Measurements from ENCODE around the gene SYNJ2.
"Not testable (repeated sequence)": the region's sequence is repeated elsewhere in the genome, so short reads cannot be mapped to it uniquely, and the experiment has no call there.

SYNJ2 gene, protein sequence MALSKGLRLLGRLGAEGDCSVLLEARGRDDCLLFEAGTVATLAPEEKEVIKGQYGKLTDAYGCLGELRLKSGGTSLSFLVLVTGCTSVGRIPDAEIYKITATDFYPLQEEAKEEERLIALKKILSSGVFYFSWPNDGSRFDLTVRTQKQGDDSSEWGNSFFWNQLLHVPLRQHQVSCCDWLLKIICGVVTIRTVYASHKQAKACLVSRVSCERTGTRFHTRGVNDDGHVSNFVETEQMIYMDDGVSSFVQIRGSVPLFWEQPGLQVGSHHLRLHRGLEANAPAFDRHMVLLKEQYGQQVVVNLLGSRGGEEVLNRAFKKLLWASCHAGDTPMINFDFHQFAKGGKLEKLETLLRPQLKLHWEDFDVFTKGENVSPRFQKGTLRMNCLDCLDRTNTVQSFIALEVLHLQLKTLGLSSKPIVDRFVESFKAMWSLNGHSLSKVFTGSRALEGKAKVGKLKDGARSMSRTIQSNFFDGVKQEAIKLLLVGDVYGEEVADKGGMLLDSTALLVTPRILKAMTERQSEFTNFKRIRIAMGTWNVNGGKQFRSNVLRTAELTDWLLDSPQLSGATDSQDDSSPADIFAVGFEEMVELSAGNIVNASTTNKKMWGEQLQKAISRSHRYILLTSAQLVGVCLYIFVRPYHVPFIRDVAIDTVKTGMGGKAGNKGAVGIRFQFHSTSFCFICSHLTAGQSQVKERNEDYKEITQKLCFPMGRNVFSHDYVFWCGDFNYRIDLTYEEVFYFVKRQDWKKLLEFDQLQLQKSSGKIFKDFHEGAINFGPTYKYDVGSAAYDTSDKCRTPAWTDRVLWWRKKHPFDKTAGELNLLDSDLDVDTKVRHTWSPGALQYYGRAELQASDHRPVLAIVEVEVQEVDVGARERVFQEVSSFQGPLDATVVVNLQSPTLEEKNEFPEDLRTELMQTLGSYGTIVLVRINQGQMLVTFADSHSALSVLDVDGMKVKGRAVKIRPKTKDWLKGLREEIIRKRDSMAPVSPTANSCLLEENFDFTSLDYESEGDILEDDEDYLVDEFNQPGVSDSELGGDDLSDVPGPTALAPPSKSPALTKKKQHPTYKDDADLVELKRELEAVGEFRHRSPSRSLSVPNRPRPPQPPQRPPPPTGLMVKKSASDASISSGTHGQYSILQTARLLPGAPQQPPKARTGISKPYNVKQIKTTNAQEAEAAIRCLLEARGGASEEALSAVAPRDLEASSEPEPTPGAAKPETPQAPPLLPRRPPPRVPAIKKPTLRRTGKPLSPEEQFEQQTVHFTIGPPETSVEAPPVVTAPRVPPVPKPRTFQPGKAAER (N-terminal part only)

DNA sequence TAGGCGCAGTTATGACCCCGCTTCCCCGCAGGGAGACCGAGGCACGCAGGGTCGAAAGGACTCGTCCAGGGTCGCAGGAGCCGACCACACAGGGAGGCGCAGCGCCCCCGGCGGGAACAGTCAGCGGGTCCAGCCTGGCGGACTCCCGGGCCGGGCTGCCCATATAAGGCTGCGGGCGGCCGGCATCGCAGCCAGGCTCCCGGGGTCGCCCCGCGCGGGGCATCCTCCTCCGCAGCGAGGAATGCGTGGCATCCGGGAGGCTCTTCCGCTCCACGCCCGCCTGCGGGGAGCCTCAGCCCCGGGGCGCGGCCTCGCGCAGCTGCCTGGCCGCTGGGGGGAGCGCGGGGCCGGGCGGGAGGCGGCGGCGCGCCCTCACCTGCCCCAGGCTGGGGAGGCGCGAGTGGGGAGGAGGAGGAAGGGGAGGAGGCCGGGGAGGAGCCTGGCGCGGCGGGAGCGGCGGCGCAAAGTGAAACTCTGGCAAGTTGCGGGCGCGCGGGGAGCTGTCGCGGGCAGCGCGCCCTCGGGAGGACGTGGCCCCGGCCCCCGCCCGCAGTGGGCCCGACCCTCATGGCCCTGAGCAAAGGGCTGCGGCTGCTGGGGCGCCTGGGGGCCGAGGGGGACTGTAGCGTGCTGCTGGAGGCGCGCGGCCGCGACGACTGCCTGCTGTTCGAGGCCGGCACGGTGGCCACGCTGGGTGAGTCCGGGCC, at the start of gene SYNJ2:
SYNJ2 (plus strand) TSS at position 469 of the 707 bp plus-strand sequence; CDS start at position 568, 99 bp downstream.
- DNase-seq (ENCODE audit: insufficient read length, low spot score) = peak; percentile 66
- FAIRE-seq = peak; percentile 57

DNA sequence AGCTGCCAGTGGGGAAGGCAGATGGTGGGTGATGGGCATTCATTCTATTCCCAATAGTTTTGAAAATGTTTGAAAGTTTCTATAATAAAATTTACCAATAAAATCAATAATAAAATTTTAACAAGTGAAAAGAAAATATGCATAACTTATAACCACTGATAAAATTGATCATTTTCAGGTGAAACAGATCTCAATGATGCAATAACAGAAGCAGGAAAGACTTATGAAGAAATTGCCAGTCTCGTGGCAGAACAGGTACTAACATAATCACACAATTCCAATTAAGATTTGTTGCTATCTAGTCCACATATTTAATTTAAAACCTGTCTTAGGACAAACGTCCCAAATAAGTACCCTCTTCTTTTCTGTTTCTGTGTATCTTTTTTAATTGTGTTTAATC, 45.9 kb upstream of the SYNJ2 start:
- FAIRE-seq (no peak), DNase-seq (ENCODE audit: insufficient read length, low spot score) (no peak)

DNA sequence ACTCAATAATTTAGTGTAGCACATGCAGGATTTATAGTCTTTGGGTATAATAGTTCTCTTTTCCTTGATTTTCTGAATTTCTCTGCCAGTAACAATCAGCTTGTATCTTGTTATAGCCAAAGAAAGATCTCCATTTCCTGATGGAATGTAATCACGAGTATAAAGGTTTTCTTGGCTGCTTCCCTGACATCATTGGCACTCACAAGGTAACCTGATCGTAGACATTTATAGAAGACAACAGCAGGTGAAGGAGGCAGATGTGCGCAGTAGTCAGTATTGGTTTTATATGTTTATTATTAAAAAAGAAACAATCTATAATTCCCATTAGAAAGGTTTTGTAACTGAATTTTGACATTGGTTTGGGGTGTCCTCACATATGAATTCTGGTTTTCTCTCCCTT, 44.3 kb upstream of the SYNJ2 start:
- no peak for FAIRE-seq

DNA sequence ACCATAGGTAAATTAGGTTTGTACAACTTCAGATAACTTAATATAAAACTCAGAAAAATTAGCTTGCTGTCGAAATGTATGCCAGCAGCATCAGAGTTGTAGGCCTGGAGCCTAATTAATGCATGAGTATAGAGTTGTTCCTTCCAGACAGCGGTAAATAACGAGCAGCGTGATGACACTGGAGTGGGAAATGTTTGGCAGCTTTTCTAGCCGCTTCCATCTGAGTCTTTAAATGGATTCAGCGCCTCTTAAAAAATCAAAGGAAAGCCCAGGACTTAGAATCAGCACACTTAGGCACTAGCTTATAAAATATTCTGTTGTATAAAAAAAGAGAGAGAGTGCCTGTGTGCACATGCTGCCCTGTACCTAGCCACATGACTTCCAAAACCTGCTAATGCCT, 43.7 kb upstream of the SYNJ2 start:
- no peak for FAIRE-seq
- DNase-seq (ENCODE audit: insufficient read length, low spot score) = no peak

More for the DNA sequence above, 44.3 kb upstream of the SYNJ2 start:
- no peak for DNase-seq (ENCODE audit: insufficient read length, low spot score)

DNA sequence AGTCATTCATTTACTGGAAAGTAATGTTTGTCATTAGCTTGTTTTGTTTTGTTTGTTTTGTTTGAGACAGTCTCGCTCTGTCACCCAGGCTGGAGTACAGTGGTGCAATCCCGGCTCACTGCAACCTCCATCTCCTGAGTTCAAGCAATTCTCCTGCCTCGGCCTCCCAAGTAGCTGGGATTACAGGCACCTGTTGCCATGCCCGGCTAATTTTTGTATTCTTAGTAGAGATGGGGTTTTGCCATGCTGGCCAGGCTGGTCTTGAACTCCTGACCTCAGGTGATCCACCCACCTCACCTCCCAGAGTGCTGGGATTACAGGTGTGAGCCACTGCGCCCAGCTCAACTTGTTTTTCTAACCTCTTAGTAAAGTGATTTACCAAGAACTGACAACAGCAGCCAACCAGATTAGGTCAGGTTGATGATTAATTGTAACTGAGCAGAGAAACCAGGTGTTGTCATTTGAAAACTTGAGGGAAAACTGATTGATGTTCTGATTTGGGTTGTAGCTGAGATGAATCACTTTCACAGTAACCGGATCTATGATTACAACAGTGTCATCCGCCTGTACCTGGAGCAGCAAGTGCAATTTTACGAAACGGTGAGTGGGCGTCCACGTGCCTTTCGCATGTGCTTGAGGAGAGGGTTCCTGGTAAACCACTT, 41.2 kb upstream of the SYNJ2 start:
- not testable (repeated sequence) for FAIRE-seq

DNA sequence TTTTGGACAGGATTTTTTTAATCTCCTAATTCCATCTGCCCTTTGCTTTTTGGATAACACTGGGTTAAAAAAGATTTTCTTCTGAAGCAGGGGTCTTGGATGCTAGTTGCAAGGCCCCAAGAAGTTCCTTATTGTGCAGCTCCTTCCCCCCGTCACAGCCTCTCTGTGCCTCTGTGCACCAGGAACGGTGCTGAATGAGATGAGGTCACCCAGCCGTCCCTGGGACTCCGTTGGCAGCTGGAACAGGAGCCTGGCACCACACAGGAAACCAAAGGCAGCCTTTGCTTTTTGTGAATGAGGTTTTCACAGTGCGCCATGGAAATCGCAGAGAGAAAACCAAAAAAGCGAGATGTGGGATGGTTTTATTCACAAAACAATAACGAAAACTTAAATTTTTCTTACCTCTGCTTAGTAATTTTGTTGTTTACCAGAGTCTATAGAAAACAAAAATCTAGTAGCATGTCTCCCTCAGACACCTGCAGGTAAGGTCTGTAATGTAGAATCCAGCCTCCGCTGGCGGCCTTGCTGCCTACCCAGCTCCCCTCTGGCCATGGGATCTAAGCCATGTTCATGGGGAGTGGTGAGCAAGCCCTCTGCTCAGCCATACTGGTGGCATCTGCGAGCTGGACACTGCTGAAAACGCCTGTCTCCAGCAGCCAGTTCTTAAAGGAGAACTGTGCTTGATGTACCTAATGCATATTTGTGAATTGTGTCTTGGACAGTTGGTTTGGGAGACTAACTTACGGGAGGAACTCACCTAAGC, 40.4 kb upstream of the SYNJ2 start:
- DNase-seq (ENCODE audit: insufficient read length, low spot score) = no peak
- no peak for FAIRE-seq

More for the DNA sequence above, 41.2 kb upstream of the SYNJ2 start:
- not testable (repeated sequence) for DNase-seq (ENCODE audit: insufficient read length, low spot score)

DNA sequence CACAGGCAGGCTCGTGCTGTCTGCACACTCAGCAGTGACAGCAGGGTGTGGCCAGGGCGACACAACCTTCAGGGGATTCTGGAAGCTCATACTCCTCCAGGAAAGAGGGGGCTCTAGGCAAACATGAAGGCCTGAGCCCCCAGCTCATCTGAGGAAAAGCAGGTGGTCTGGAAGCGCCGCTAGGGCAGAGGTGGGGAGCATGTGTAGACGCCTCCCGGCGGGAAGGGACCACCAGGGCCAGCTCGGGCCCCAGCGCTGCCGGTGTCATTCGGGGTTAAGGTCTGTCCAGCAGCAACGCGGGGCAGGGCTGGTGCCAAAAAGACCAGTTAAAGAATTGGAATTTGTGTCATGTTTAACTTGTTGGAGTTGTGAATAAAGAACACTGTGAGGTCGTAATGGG, 39.3 kb upstream of the SYNJ2 start:
- FAIRE-seq = no peak
- no peak for DNase-seq (ENCODE audit: insufficient read length, low spot score)

DNA sequence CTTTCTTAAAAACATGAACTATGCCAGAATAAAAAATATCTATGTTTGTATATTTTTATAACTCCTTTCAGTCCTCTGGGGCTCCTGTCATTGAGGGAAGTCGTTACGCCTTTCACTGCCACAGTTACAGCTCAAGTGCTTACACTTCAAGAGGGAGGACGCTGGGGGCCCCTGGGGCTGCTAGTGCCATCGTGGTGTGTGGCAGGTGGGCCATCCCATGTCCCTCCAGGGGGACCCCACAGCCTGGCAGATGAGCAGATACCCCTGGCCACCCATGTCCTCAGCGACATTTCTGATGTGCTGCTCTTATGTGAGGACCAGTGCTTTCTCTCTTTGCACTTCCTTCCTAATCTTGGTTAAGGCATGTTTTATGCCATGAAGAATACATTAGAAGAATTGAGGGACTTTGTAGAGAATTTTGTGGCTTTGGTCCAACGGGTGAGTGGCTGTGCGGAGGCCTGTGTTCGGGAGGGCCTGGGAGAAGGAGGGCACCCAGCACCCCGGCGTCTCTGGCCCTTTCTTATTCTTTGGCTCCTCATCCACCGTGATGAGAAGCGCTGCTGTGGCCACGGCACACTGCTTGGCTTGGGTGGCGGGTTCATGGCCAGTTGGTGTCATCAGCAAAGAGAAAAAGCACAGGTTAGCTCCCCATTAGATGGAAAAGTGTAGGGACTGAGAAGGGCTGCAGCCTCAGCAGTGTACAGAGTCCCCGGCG, 38.3 kb upstream of the SYNJ2 start:
- FAIRE-seq = no peak
- DNase-seq (ENCODE audit: insufficient read length, low spot score) = no peak

DNA sequence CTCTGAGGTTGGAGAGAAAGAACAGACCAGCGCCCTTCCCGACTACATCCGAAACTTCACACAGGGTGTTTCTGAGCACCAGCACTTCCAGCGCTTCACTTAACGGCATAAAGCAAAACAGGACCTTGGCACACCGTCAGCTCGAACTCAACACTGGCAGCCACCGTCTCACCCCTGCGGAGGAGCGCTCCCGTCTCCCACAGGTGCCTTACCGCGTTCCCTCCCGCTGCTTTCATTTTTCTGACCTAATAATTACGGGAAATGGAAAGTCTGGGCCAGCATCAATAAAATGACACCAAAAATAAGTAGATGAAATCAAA, 37.7 kb upstream of the SYNJ2 start:
- no peak for FAIRE-seq

DNA sequence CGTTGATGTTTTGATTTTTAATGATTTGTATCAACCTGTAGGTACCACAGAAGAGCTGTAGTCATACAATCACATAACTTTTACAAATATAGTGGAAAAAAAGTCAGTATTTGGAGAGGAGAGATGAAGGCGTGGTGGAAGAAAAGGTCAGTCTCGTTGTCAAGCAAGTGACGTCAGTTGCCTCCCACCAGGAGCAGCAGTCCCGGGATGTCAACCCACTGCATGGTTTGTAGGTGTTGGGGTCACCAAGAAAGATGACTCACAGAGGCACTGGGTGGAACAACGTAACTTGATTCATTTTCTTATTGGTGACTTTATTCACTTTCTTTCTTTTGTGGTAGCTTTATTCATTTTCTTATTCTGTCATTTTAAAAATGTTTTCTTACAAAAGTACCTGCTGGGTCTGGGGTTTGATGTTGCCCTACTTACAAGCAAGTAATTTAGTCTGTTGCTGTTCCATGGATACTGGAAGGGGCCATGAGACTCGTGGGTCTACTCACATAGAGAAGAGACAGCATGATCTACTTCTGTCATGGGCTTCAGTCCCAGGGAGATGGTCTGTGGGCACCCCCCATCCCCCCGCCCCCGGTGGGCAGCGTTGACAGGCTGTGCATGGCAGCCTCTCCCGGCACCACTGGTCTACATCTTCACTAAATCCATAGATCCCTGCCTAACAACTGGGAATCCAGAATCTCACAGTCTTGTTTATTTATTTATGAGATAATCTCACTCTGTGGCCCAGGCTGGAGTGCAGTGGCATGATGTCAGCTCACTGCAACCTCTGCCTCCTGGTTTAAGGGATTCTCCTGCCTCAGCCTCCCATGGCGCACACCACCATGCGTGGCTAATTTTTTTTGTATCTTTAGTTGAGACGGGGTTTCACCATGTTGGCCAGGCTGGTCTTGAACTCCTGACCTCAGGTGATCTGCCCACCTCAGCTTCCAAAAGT, 36.4 kb upstream of the SYNJ2 start:
- FAIRE-seq (no peak), DNase-seq (ENCODE audit: insufficient read length, low spot score) (no peak)

More for the DNA sequence above, 37.7 kb upstream of the SYNJ2 start:
- no peak for DNase-seq (ENCODE audit: insufficient read length, low spot score)

DNA sequence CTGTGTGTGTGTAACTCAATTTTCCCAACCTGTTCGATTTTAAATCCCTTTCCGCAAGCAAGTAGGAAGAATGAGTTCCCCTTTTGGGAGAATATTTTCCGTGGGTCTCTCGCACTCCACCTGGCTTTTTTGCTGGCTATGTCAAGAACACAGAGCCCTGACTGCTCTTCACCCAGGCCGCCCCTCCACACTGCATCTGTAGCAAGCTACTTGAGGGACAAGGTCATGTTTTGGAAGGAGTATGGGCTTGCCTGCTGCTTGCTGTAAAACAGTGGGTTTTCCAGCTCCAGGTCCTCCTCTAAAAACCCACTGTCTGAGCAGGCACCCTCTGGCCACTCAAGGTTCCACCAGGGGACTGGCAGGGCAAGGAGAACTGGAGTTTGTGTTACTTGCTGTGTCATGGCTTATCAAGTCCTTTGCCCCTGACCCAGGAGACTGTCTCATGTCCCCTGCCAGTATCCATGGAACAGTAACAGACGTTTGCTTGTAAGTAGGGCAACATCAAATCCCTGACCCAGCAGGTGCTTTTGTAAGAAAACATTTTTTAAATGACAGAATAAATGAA, 35.5 kb upstream of the SYNJ2 start:
- DNase-seq (ENCODE audit: insufficient read length, low spot score) (no peak), FAIRE-seq (no peak)

DNA sequence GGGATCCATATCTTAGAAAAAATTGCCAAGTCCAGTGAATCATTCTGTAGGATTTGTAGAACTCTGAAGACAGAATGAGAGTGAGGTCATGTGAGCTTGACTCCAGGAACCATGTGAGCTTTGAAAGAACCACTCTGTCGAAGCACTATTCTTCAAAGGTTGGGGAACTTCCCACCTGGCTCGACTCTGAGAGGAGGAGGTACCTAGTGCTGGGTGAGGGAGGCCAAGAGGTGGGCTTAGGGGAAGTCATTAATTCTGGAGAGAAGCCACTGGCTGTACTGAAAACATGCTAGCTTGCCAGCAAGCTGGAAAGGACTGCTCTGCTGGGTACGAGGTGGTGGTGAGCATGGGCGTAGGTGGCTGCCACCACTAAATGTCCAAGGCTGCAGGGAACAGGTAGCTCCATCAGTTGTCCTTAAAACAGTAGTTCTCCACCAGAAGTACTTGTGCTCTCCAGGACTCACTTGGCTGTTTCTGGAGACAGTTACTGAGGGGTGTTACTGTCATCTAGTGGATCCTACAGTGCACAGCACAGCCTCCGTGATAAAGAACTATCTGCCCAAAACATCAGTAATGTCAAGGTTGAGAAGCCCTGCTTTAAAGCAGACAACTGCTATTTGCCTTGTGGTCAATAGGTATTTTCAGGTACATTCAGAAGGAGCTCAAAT, 34.7 kb upstream of the SYNJ2 start:
- peak; percentile 31 for DNase-seq (ENCODE audit: insufficient read length, low spot score)
- FAIRE-seq = no peak

DNA sequence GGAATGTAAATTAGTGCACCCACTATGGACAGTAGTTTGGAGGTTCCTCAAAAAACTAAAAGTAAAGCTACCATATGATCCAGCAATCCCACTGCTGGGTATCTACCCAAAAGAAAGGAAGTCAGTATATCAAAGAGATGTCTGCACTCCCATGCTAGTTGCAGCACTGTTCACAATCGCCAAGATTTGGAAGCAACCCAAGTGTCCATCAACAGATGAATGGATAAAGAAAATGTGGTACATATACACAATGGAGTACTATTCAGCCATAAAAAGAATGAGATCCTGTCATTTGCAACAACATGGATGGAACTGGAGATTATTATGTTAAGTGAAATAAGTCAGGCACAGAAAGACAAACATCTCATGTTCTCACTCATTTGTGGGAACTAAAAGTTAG, 30.8 kb upstream of the SYNJ2 start:
- FAIRE-seq; DNase-seq (ENCODE audit: insufficient read length, low spot score): not testable (repeated sequence)

DNA sequence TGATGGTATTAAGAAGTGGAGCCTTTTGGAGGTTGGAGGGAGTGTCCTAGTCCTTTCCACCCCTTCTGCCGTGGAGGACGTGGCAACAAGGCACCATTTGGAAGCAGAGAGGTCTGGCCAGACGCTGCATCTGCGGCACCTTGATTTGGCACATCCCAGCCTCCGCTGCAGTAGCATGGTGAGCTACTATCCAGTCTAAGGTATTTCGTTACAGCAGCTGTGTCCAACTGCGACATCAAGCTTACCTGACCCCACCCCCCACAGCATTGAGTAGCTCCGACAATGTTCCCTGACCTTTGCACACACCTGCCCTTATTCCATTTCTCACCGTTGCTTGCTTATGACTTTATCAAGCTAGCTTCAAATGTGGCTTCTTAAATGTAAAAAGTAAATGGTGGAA, 29.8 kb upstream of the SYNJ2 start:
- no peak for FAIRE-seq

DNA sequence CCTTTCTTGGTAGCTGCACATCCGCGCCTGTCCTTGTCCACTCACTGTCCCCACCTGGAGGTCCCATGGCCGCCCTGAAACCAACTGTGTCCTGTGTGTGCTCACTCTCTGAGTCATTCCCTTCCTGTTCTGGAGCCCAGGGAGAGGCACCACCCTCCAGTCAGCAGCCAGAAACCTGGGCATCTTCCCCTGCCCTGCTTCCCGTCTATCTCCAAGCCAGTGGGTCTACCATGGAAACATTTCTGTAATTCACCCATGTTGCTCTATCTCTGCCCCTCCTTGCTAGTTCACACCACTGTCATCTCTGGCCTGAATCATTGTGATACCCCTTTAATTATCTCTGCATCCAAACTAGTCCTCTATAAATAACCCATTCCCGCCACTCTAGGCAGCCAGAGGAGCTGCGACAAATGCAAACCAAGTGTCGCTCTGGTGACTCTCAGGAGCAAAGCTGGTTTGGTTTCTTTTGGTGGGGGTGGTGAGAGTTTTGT, 28.8 kb upstream of the SYNJ2 start:
- DNase-seq (ENCODE audit: insufficient read length, low spot score) (no peak), FAIRE-seq (no peak)

More for the DNA sequence above, 29.8 kb upstream of the SYNJ2 start:
- no peak for DNase-seq (ENCODE audit: insufficient read length, low spot score)

DNA sequence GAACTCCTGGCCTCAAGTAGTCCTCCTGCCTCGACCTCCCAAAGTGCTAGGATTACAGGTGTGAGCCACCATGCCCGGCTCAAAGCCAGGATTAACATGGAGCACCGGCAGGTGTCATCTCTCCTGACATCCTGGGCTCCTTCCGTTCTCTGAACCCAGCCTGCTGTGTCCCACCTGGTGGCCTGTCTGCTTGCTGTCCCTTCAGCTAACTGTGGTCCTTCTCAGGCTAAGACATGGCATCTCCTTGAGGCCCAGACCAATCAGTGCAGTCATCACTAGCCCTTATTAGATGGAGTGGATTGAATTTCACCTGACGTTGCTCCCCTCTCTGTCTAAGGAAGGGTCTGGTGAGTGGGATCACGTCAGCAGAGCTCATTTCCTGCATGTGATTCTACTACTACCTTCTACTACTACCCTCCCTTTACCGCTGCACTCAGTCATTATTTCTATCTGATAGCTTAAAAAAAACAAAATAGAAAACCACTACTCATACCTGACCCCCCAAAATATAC, 28.0 kb upstream of the SYNJ2 start:
- FAIRE-seq (no peak), DNase-seq (ENCODE audit: insufficient read length, low spot score) (no peak)

Data from HTR-8/SVneo (cell line).